NB4 (cell line): ENCODE measurements around the gene GPR179.

Source experiments
- CTCF ChIP-seq: IDR thresholded peaks from one replicate; pipeline ENCODE4 v1.5.1; 2012; ENCODE audit warnings: low read depth, low read length
- MAX ChIP-seq: IDR thresholded peaks from 2 replicates; pipeline ENCODE4 v1.6.1; 2011; ENCODE audit warnings: low read depth, low read length
- POLR2A ChIP-seq: IDR thresholded peaks from 2 replicates; pipeline ENCODE4 v1.6.1; 2011; ENCODE audit warnings: mild to moderate bottlenecking; ENCODE audit not compliant: insufficient read length; ENCODE audit errors: extremely low read depth

GRCh38 chr17:38332735-38333134 lies 11.0 kb downstream of the GPR179 start:
- TF ChIP-seq CTCF (no peak), MAX (no peak), POLR2A (no peak)
